ENCODE results near the gene HECTD4.

DNA sequence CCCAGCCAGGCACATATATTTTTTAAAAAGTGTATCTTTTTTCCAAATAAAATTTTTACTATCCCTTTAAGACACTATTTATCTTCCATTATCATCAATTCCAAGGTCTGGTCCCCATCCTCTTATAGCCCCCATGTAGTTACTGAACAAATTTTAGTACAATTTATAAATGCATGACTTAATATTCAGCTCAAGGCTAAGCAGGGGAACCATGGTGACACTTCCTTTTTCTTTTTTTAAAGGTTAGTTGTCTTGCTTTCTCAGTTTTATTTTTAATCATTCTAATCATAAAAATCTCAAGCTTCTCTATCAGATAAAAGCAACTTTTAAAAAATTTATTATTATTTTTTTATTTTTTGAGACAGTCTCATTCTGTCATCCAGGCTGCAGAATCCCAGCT is 164.6 kb downstream of the HECTD4 start:
- TF ChIP-seq, protein P1, sequence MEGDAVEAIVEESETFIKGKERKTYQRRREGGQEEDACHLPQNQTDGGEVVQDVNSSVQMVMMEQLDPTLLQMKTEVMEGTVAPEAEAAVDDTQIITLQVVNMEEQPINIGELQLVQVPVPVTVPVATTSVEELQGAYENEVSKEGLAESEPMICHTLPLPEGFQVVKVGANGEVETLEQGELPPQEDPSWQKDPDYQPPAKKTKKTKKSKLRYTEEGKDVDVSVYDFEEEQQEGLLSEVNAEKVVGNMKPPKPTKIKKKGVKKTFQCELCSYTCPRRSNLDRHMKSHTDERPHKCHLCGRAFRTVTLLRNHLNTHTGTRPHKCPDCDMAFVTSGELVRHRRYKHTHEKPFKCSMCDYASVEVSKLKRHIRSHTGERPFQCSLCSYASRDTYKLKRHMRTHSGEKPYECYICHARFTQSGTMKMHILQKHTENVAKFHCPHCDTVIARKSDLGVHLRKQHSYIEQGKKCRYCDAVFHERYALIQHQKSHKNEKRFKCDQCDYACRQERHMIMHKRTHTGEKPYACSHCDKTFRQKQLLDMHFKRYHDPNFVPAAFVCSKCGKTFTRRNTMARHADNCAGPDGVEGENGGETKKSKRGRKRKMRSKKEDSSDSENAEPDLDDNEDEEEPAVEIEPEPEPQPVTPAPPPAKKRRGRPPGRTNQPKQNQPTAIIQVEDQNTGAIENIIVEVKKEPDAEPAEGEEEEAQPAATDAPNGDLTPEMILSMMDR (conservative IDR thresholded peaks at IDR 0.05), result no peak
- no peak for TF ChIP-seq EZH2 (IDR thresholded peaks at IDR 0.05; ENCODE audit: low read depth)

All from PC-9 (cell line).